Fibroblast of mammary gland (primary cell): Measurements from ENCODE around the gene DEGS2.

Experiments used
- DNase-seq: peaks from one replicate; pipeline ENCODE4 v3.0.0-alpha.2; 2010; ENCODE audit warnings: low read depth
- H3K4me3 ChIP-seq: 2 replicates; pipeline ENCODE4 v1.5.1; 2011; ENCODE audit warnings: low read depth, mild to moderate bottlenecking, low read length, moderate library complexity; ENCODE audit not compliant: control insufficient read depth
- TF ChIP-seq, protein P1 (sequence below): conservative IDR thresholded peaks from 2 replicates; pipeline ENCODE4 v1.5.1; 2011; ENCODE audit warnings: low read depth, low read length, inconsistent platforms; ENCODE audit not compliant: control insufficient read depth, insufficient read depth

The DEGS2 gene

DNA sequence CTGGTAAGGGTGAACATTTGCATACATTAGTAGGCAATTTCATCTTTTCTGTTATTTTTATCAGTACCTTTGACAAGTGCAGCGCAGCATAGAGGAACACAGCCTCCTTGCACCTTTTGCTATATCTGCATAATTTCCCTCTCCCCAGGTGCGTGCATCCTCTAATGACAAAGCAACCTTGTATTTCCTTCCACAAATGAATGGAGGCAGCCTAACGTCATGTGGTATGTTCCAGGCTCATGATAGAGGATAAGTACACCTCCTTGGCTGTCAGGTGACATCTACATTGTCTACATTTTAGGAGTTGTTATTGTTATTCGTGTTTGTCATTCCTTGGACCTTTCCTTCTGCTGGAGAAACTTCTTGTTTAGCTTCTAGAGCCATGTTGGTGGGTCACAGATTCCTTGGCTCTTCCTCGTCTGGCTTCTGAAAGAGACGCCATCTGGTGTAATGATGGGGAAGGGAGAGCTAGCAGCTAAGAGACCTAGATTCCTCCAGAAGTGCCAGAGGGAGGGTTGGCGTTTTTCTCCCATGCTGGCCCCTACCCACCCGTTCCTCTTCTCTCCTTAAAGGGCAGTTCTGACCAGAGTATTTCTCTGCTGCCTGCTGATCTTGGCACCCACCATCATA is 57.2 kb downstream of the DEGS2 start:
- DNase-seq = no peak
- TF ChIP-seq, protein P1, sequence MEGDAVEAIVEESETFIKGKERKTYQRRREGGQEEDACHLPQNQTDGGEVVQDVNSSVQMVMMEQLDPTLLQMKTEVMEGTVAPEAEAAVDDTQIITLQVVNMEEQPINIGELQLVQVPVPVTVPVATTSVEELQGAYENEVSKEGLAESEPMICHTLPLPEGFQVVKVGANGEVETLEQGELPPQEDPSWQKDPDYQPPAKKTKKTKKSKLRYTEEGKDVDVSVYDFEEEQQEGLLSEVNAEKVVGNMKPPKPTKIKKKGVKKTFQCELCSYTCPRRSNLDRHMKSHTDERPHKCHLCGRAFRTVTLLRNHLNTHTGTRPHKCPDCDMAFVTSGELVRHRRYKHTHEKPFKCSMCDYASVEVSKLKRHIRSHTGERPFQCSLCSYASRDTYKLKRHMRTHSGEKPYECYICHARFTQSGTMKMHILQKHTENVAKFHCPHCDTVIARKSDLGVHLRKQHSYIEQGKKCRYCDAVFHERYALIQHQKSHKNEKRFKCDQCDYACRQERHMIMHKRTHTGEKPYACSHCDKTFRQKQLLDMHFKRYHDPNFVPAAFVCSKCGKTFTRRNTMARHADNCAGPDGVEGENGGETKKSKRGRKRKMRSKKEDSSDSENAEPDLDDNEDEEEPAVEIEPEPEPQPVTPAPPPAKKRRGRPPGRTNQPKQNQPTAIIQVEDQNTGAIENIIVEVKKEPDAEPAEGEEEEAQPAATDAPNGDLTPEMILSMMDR = no peak
- no peak overlapping the region for H3K4me3 ChIP-seq

DNA sequence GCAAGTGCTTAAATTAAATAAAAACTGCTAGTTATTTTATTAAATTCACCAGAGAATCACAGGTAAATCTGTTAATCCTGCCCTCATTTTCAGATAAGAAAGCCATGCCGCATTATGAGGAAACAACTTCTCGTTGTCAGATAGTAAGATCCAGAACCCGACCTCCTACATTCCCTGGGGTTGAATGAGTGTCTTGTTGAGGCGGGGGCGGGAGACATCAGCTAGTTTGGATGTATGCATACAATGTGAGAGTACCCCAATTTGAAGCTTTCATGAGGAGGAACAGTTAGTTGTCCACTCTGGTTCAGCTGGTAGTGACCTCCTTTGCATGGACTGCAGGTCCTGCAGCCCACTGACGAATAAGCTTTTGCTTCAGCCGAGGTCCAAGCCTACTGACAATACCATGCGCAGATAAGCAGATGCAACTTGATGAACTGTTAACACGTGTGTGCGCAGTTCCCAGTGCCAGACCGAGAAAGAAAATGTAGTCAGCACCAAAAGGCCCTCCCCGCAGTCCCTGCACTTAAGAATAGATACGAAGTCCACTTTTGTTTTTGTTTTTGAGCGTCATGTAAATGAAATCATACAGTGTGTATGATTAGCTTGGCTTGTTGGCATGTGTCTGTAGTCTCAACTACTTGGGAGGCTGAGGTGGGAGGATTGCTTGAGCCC is 59.3 kb downstream of the DEGS2 start:
- DNase-seq = no peak
- H3K4me3 ChIP-seq = no peak overlapping the region
- TF ChIP-seq, protein P1 = no peak

- TF ChIP-seq, protein P1 = no peak
- H3K4me3 ChIP-seq = no peak overlapping the region
- DNase-seq = no peak
Measured at GRCh38 chr14:100098171-100098570, 61.3 kb downstream of the DEGS2 start.

DNA sequence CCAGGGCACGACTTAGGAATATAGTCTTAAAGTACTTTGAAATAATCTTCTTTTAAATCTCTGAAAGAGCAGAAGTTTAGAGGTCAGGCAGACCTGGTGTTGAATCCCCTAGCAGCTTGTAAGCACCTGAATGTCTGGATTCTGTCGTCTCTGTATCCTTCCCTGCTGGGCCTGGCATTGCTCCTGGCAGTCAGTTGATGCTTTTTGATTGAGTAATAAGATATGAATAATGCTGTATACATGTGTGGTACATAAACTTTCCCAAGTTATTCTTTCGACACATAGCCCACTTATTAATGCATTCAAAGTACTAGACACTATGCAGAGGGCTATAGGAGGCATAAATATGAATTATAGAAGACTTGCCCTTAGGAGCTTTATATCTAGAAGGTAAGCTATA is 62.8 kb downstream of the DEGS2 start:
- H3K4me3 ChIP-seq = no peak overlapping the region
- TF ChIP-seq, protein P1 = no peak
- peak; percentile 71 for DNase-seq
